ENCODE data around the gene CSMD2.

CSMD2 gene

DNA sequence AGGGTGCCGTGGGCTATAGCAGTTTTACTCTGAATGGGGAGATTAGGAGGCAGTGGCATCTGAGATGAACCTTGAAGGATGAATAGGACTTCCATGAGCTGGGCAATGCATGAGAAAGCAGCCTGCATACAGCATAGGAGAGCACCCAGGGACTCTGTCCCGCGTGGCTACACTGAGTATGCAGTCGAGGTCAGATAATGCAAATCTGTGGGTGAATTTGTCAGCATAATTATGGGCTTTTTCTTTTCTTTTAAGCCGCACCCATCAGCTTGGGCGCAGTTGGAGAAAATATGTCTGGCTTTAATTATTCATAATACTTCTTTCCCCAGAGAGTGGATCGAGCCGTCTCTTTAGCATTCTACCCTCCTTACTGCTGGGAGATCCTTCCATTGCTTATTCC, 504.1 kb downstream of the CSMD2 start:
- no peak for DNase-seq

GRCh38 chr1:33660244-33660643, 504.8 kb downstream of the CSMD2 start:
- no peak for DNase-seq

DNA sequence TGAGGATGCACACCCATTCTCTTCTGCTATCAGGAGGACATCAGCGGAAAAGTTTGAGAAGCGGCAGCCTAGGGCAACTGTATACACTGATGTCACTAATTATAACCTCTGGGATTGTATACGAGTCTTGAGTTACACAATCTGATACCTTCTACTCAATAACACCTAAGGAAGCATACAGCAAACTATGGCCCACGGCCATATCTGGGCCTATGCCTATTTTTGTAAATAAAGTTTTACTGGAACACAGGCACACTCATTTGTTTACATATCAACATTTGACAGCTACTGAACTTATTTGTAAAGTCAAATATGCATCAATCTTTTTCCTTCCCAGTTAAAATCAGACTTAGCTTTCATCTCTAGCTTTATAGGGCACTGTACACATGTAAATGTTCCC, 505.4 kb downstream of the CSMD2 start:
- no peak for DNase-seq

DNA sequence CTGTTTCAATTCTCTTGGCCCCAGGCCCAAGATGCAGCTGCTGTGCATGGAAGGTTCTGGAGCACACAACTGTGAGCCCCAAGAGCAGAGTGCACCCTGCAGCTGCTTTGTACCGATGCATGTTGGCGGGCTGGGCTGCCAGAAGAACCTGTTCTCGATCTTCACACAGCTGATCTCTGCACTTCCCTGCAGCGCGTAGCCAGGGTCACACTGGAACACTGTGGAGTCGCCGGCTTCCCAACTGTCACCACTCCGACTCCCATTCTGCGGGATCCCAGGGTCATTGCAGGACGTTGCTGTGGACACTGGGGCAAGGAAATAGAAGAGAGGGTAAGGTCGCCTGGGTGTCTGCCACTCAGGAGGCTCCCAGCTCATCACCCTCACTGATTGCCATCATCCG, 507.2 kb downstream of the CSMD2 start:
- no peak for DNase-seq

DNA sequence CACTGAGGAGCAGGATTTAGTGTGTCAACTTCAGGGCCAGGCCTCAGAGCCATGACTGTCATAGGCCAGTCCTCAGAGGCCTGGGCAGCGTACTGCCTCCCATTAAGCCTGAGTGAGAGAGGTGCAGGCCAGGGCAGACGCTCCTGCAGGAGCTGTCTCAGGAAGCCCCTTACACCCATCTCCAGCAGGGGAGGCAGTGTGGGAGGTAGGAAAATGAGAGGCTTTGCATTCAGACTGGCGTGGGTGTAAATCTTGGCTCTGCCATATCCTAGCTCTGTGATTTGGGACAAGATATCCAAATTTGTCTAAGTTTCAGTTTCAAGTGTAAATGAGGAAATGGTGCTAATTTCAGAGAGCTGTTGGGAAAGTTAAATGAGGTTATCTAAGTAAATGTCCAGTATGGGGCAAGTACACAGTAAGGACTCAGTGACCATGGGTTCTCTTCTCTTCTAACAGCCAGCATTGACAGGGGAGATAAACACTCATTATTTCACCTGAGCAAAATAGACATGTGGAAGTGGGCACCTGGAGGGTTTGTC, 508.5 kb downstream of the CSMD2 start:
- no peak for DNase-seq

GRCh38 chr1:33655496-33655895, 509.5 kb downstream of the CSMD2 start:
- DNase-seq, result peak; percentile 22

- DNase-seq, result peak; percentile 74
Observed at GRCh38 chr1:33654267-33654834, 510.7 kb downstream of the CSMD2 start.

DNA sequence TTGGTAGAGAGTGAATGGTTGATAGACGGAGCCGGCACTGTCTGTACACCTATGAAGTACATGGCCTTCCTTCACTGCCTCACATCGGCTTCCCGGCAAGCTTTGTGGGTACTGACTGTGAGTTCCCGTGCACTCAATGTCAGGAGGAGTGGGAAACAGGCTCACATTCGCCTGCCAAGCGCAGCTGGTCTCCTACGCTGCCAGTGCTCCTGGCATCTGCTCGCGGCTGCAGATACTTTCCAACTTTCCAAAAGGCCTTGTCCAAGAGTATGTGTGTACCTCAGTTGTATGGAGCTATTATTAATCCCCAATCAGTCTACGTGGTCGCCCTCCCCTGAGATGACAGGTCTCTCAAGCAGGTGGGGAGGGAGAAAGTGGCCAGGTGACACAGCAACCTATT, 511.8 kb downstream of the CSMD2 start:
- DNase-seq, result no peak

DNA sequence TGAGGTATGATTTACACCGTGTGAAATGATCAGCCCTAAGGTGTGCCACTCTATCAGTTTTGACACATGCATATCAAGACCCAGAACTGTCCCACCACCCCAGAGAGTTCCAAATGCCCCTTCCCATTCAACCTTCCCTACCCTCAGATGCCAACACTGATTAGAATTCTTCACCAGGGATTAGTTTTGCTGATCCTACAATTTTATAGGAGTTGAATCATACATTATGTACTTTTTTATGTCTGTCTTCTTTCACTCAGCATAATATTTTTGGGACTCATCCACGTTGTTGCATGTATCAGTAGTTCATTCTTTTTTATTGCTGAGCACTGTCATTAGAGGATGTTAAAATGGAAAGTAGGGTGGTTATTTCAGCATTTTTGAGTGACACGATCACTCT, 514.3 kb downstream of the CSMD2 start:
- no peak for DNase-seq

DNA sequence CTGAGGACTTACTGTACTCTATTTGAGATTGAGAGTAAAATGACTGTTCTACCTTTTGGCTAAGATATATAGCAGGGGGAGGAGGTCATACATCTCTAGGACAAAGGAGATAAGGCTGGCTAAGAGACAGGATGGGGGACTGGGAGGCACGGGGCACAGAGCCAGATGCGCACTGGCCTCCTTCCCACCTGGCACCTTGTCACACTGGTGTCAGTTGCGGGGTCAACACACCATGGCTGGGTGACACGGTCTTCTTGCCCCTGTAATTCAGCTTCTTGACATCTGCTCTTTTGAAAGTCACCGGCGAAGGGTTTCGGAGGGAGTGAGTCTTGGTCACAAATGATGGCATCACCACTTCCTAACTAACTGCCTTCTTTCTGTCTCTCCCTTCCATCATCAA, 515.3 kb downstream of the CSMD2 start:
- DNase-seq, result no peak

- no peak for DNase-seq
Observed at GRCh38 chr1:33643216-33643615, 521.8 kb downstream of the CSMD2 start.

DNA sequence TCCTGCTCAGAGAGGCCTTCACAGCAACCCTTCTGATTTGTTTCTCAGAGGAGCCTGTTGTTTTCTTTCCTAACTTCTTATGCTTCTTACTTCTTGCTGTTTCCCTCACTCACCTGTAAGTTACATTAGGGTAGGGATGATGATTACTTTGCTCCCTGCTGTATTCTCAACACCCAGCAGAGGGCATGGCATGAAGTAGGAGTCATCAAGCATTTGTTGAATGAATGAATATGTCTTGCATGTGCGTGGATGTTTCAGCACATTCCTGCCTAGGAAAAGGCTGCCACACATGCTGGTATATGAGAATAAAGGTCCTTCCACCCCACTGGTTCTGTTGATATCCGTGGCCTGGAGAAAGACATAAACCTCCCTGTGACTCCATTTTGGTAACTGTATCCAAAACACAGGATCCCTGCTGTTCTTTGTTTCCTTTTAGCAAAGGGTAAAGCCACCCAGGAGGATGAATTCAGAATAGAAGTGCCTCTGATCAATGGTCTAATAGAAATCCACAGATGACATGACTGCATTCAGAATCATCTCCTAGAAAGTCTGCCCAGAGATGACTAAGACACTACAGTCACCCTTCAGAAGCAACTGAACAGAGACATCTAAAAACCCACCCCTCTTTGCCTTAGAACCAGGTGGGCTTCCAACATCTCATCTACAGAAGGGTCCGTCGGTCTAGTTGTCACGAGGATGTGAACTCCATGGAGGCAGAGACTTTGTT, 523.8 kb downstream of the CSMD2 start:
- DNase-seq, result peak; percentile 58

GRCh38 chr1:33640114-33640660, 524.8 kb downstream of the CSMD2 start:
- DNase-seq, result peak; percentile 8

DNA sequence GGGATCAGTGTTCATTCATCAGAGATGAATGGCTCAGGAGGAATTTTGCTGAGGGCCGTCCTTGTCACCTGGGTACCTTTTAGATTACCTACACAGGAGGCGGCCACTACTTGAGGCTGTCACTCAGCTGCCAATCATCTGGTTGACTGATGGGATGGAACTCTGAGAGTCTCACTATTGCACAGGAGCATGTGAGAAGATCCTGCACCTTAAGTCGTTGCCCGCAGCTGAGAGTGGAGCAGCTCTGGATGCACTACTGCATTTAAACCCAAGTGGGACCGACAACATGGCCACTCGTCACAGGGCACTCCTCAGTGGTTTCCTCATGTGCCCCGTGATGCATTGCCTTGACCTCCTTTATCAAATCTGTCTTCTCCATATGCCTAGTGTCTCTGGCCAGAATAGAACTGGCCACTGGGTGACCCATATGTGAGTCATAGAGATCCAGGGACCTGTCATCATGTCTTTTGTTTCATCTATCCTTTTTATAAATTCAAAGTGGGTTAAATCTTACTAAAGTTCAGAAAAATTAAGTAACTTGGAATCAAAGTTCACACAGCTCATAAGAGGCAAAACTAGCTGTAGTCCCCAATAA, 527.1 kb downstream of the CSMD2 start:
- peak; percentile 13 for DNase-seq

DNA sequence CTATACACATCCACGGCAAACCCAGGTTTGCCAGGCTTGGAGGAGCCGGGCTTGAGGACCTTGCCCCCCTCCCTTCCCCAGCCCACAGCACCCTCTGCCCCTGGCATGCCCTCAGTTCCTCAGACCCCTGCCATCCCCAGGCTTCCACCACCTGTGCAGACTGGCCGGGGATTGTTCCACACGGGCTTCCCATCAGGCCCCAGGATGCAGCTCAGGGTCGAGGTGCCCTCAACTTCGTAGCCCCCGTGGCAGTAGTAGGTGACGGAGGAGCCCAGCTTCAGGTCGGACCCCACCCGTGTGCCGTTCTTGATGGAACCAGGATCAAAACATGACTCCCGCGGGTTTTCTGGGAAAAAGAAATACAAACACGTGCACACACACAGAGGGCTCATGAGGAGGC, 528.8 kb downstream of the CSMD2 start:
- peak; percentile 37 for DNase-seq

DNA sequence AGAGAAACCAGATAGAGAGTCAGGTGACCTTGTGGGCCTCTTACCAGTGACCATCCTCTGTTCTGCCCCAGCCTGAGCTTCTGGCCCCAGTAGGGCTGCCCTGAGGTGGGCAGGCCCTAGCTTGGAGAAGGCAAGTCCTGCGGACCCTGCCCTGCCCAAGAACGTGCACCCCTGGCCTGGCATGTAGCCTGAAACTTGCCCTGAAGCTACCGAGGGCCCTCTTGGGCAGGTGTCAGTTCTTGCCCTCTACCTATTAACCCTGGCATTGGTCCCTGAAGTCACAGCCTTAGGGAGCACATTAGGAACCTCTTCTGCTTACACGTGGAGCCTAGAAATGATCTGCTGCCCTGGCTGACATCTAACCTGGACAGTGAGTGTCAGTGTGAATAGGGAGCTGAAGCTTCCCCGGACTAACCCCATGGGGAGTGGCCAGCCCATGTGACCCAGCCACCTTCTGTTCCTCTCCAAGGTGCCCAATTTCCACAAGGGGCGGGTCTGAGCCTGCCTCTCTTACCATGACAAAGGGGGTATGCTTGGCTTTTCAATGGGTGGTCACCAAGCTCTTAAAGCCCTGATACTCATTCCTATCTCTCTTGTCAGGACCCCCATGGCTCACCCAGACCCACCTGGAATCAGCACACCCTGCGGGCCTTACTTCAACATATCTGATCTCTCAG, 529.6 kb downstream of the CSMD2 start:
- DNase-seq, result peak; percentile 32

GRCh38 chr1:33634806-33635205, 530.2 kb downstream of the CSMD2 start:
- peak; percentile 56 for DNase-seq

DNA sequence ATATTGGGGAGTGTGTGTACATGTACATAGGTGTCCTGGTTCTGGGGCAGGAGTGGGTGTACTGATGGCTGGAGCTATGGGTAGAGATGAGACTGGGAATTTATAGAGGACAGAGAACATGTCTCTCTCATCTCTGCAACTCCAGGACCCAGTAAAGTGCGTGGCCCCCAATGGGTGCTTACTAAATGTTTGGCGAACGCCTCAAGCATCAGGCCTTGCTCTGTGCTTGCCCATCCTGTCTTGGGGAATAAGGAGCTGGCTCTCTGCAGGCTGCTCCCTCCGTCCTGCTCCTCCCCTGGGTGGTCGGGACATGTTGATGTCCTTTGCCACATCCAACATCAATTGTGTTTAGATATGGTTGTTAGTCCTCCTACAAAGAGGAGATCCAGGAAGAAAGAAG, 530.9 kb downstream of the CSMD2 start:
- DNase-seq, result peak; percentile 29

DNA sequence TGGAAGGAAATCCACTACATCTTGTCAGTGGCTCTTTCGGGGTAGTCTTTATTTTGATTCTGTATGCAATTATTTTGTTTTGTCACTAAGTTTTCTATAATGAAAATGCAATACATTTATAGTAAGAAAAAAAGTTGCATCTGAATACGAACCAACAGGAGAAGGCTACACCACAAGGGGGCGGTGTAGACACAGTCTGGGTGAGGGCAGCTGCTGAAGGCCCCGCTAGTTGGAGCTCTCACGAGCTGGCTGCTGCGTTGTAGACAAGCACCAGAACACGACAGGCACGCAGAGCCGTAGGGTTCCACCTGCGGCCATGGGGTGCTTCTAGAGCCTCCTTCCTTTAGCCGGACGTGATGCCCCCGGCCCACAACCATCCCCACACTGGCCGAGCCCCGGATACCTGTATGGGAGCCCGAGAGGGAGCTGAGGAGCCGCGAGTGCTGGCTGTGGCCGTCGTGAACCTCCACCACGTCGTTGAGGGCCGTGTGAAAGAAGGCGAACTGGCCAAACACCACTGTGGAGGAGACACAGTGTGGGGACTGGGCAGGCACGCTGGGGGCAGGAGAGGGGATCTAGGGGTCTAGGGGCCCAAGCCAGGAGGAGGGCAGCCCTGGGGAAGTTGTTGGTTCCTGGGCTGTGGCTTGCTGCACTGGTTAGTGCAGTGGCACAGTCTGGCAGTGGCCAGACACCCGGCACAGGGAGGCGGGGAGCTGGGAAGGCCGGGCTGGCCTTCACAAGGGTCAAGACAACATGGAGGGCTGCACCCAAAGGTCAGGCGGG, 531.8 kb downstream of the CSMD2 start:
- DNase-seq, result peak; percentile 92

DNA sequence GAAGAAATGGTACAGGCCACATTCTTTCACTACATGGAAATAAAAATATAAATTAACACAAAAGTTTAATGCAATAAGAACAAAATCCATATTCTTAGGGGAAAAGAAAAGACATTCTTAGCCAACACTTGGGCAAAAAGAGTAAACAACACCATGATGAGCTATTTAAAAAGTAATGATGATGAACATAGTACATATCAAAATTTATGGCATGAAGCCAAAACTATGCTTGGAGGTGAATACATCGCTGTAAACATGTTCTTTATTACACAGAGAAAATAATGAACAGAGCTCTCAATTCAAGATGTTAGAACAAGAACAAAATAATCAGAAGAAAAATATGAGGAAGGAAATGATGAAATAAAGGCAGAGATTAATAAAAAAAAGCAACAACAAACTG, 534.3 kb downstream of the CSMD2 start:
- no peak for DNase-seq

GRCh38 chr1:33626801-33627200, 538.2 kb downstream of the CSMD2 start:
- DNase-seq, result peak; percentile 20
